Adrenal gland (tissue), 12 donors: ENCODE measurements around the gene GLCCI1. TPM values are rescaled to one million over a fixed set of nuclear protein-coding genes. Genes with fewer than 3 reads are reported as not detected.

Experiments
- DNase-seq, 7 donors: peaks; one replicate each; pipeline ENCODE4 v3.0.0-alpha.2; 2019 to 2020
- H3K27ac ChIP-seq, 5 donors: fragments of 200-600 bp; sonication (generic) in 4 of 5; 1 replicate in 3 of 5; 2 replicates in 2 of 5; pipeline versions ENCODE4 v1.5.1 to v1.8.0; 2016 to 2020; ENCODE audit warnings: mild to moderate bottlenecking in 1 of 5
- H3K27me3 ChIP-seq: fragments of 200-600 bp; 2 replicates; pipeline ENCODE4 v1.8.0; 2021
- H3K36me3 ChIP-seq, 2 donors: fragments of 200-600 bp; replicated peaks in 1 of 2; 1 replicate in 1 of 2; 2 replicates in 1 of 2; pipeline versions ENCODE4 v1.5.1 to v1.8.0; 2018 to 2022
- H3K4me1 ChIP-seq, 2 donors: fragments of 200-600 bp; replicated peaks in 1 of 2; 1 replicate in 1 of 2; 2 replicates in 1 of 2; pipeline versions ENCODE4 v1.5.1 to v1.8.0; 2018 to 2021
- H3K4me3 ChIP-seq, 4 donors: fragments of 200-600 bp; sonication (generic) in 3 of 4; one replicate each; pipeline ENCODE4 v1.5.1; 2016 to 2018
- H3K9me3 ChIP-seq, 3 donors: fragments of 200-600 bp; sonication (generic) in 1 of 3; replicated peaks in 1 of 3; 1 replicate in 2 of 3; 2 replicates in 1 of 3; pipeline versions ENCODE4 v1.5.1 to v1.8.0; 2016 to 2021
- CTCF ChIP-seq, 6 experiments: fragments of 450-650 bp in 4 of 6; fragments of 200-600 bp in 2 of 6; sonication (generic) in 1 of 6; IDR thresholded peaks; 1 replicate in 5 of 6; 2 replicates in 1 of 6; pipeline versions ENCODE4 v1.5.1 to v1.8.0; 2016 to 2021; ENCODE audit warnings: antibody characterized with exemption in 6 of 6, mild to moderate bottlenecking in 2 of 6, moderate library complexity in 1 of 6
- POLR2A ChIP-seq, 2 donors: fragments of 450-650 bp; IDR thresholded peaks; one replicate each; pipeline ENCODE4 v1.6.1; 2017; ENCODE audit warnings: antibody characterized with exemption in 2 of 2, mild to moderate bottlenecking in 2 of 2, moderate library complexity in 1 of 2
- WGBS, 4 donors: extraction: QIAGEN DNeasy Blood & Tissue Kit in 2 of 4; methylation state at CpG; one replicate each; pipeline versions ENCODE4 v1.1.5 to v1.1.7; 2013 to 2017; 5-methylcytosine and 5-hydroxymethylcytosine counted together
- intact Hi-C, 2 donors: fragments of 100-400 bp; cut with DNase I; formaldehyde crosslinking; loops; one replicate each; pipeline versions ENCODE4 v1.14.1 to v1.15.0; 2022 to 2023
- polyA plus RNA-seq, 3 donors: library from polyadenylated mRNA; stranded (reverse); fragments of 200-250 nt in 2 of 3; fragments of 350-450 nt in 1 of 3; fragmentation: Illumina TruSeq in 1 of 3; extraction: RNeasy Lipid Tissue Mini Kit (QIAGEN cat#74804) in 1 of 3; gene quantifications; one replicate each; pipeline ENCODE4 v1.2.3, GENCODE V29; 2013 to 2014
- total RNA-seq, 9 donors: library from RNA; depleted of rRNA in 4 of 9; stranded (reverse); fragments of >200 nt in 4 of 9; fragments of 120-200 nt in 1 of 9; fragmentation: NEBNext Ultra II Directional in 1 of 9; extraction: Animal tissue kit (Norgen Biotek cat#: 25700) in 1 of 9; gene quantifications; one replicate each; pipeline versions ENCODE4 v1.1.0 to v1.2.4, GENCODE V29; 2013 to 2023
- donor health status: healthy with polysubstance abuse.
- donor health status: Bipolar disorder and iron deficiency.
- donor health status: DM: yes; HTN: yes; CAD: no.
- donor health status: DM: no; HTN: no; CAD: no.
- donor health status: DM: no; HTN: no; CAD: no.
- donor health status: DM: yes; HTN: yes; CAD: no.

Gene GLCCI1
- total and polyA plus RNA-seq, 12 donors, result 2.4 to 23.6 (median 8.2) TPM

- TF ChIP-seq POLR2A (IDR thresholded peaks at IDR 0.05), result no peak
- TF ChIP-seq CTCF (IDR thresholded peaks at IDR 0.05), result no peak
- intact Hi-C loops, result no loop called here
- H3K4me3 ChIP-seq, result no peak overlapping the region
- no peaks in the 10 kb centered on the region for H3K4me1 ChIP-seq
- no peak overlapping the region for H3K27ac ChIP-seq
- peaks cover 0 to 9% (median 0%) of the 10 kb centered on the region in 3 donors for H3K9me3 ChIP-seq
- DNase-seq, result no peak
- no peaks in the 10 kb centered on the region for H3K27me3 ChIP-seq
- H3K36me3 ChIP-seq, result no peaks in the 10 kb centered on the region
These were observed 28.0 kb downstream of the GLCCI1 start for GRCh38 chr7:7996568-7996967.

GRCh38 chr7:8000315-8000941 is 31.8 kb downstream of the GLCCI1 start:
- H3K27me3 ChIP-seq, result no peaks in the 10 kb centered on the region
- H3K4me3 ChIP-seq, result no peak overlapping the region
- intact Hi-C loops, result no loop called here
- TF ChIP-seq POLR2A (IDR thresholded peaks at IDR 0.05), result no peak
- no peaks in the 10 kb centered on the region for H3K36me3 ChIP-seq
- H3K4me1 ChIP-seq, result no peaks in the 10 kb centered on the region
- 41 to 58% (median 44%) methylated on average over 1 of the region's 1 CpG for WGBS, 4 donors
- H3K27ac ChIP-seq, result no peak overlapping the region
- no peak for DNase-seq
- H3K9me3 ChIP-seq, result no peaks in the 10 kb centered on the region

- Histone ChIP-seq H3K27ac (no peak overlapping the region), H3K36me3 (peaks cover 0 to 6% of the 10 kb centered on the region in 2 donors), H3K9me3 (no peaks in the 10 kb centered on the region), H3K27me3 (no peaks in the 10 kb centered on the region), H3K4me3 (no peak overlapping the region), H3K4me1 (no peaks in the 10 kb centered on the region)
- intact Hi-C loops, result no loop called here
- 78 to 80% (median 78%) methylated on average over 3 of the region's 3 CpGs for WGBS, 4 donors
- no peak for DNase-seq
- TF ChIP-seq CTCF (IDR thresholded peaks at IDR 0.05), result no peak
- no peak for TF ChIP-seq POLR2A (IDR thresholded peaks at IDR 0.05)
These were observed 34.5 kb downstream of the GLCCI1 start for GRCh38 chr7:8003077-8003476.

- TF ChIP-seq CTCF (IDR thresholded peaks at IDR 0.05), result no peak
- TF ChIP-seq POLR2A (IDR thresholded peaks at IDR 0.05), result no peak
- Histone ChIP-seq H3K36me3 (peaks cover 0 to 6% of the 10 kb centered on the region in 2 donors), H3K4me1 (peaks cover 0 to 5% of the 10 kb centered on the region in 2 donors), H3K27ac (no peak overlapping the region), H3K4me3 (no peak overlapping the region), H3K9me3 (no peaks in the 10 kb centered on the region), H3K27me3 (no peaks in the 10 kb centered on the region)
- WGBS, 4 donors, result 86 to 94% (median 88%) methylated on average over 1 of the region's 1 CpG
- no peak for DNase-seq
- intact Hi-C loops, result no loop called here
These were observed 36.7 kb downstream of the GLCCI1 start for GRCh38 chr7:8005279-8005678.

- no peak overlapping the region for H3K27ac ChIP-seq
- H3K4me1 ChIP-seq, result peaks cover 0 to 7% of the 10 kb centered on the region in 2 donors
- no peaks in the 10 kb centered on the region for H3K36me3 ChIP-seq
- intact Hi-C loops, result no loop called here
- H3K27me3 ChIP-seq, result no peaks in the 10 kb centered on the region
- TF ChIP-seq POLR2A (IDR thresholded peaks at IDR 0.05) (no peak), CTCF (IDR thresholded peaks at IDR 0.05) (no peak)
- DNase-seq, result no peak
- H3K9me3 ChIP-seq, result no peaks in the 10 kb centered on the region
- H3K4me3 ChIP-seq, result no peak overlapping the region
These were observed 45.8 kb downstream of the GLCCI1 start for GRCh38 chr7:8014399-8014798.
